ENCODE results near the gene SLC16A12.
A peak's percentile ranks its signal among the peaks of the same experiment; 100 is the strongest.

The SLC16A12 gene

DNA sequence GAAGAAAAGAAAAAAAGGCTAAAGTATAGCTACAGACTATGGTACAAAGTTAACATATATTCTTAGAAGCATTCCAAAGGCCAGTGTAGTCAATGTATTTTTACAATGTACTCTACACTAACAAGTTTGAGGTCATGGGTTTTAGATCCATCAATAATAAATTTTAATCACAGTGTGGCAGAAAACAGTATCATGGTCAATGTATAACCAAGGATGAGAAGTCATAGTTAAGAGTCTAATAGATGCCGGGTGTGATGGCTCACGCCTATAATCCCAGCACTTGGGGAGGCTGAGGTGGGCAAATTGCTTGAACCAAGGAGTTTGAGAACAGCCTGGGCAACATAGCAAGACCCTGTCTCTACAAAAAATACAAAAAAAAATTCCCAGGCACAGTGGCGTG, 53.1 kb downstream of the SLC16A12 start:
- 100% methylated on average over 3 of the region's 3 CpGs for WGBS

DNA sequence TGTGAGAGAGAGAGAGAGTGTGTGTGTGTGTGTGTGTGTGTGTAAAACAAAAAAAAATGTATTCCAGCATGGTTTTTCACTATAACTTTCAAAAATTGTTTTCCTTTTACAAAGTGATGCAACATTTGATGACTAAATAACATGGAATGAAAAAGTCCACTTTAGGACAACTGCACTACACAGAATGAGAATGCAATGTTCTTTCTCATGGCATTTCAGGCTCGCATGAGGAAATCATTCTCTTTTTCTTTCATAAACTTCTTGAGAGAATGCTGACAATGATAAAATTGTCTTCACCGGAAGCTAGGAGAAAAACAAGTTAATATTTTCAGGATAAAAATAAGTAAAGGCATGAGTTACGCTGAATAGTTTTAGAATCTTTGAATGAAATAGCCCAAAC, 53.7 kb downstream of the SLC16A12 start:
- Histone ChIP-seq H2BK5ac (ENCODE audit: low read depth, low read length, poor library complexity, severe bottlenecking) (no peak overlapping the region), H3K4me1 (ENCODE audit: control insufficient read depth, insufficient read depth, low read depth, low read length) (peaks cover 7% of the 10 kb centered on the region), H4K8ac (ENCODE audit: low read length) (no peak overlapping the region), H2AFZ (ENCODE audit: low read depth, low read length) (no peak overlapping the region), H2BK12ac (ENCODE audit: low read length in 2 of 2) (no peak overlapping the region), H3K9me3 (ENCODE audit: control insufficient read depth, low read length) (no peaks in the 10 kb centered on the region), H2AK5ac (ENCODE audit: low read length, severe bottlenecking) (no peak overlapping the region), H4K91ac (ENCODE audit: low read length) (no peak overlapping the region), H2BK15ac (ENCODE audit: low read depth, poor library complexity, severe bottlenecking) (no peak overlapping the region), H3K18ac (ENCODE audit: low read depth in 1 of 2, low read length in 2 of 2) (no peak overlapping the region), H3K27ac (ENCODE audit: low read length, poor library complexity, severe bottlenecking) (no peak overlapping the region), H3K27me3 (ENCODE audit: control insufficient read depth in 1 of 2, insufficient read depth in 1 of 2, low read length in 2 of 2) (no peaks in the 10 kb centered on the region), H3K79me1 (replicated peaks; ENCODE audit: low read length, poor library complexity, severe bottlenecking) (no peaks in the 10 kb centered on the region), H3K4ac (ENCODE audit: low read depth in 1 of 2, low read length in 2 of 2) (no peak overlapping the region), H2BK120ac (ENCODE audit: low read depth, low read length) (no peak overlapping the region), H3K14ac (ENCODE audit: low read length in 2 of 2) (no peak overlapping the region), H3K23ac (ENCODE audit: low read length in 2 of 2) (no peak overlapping the region), H3K4me2 (ENCODE audit: low read length, poor library complexity, severe bottlenecking) (no peak overlapping the region), H3K9ac (ENCODE audit: low read length) (peak overlapping the region; percentile 52), H3K4me3 (ENCODE audit: insufficient read depth in 1 of 2, low read depth in 1 of 2, low read length in 2 of 2) (no peak overlapping the region), H3K36me3 (ENCODE audit: control insufficient read depth in 1 of 2, insufficient read depth in 2 of 2, low read depth in 1 of 2, low read length in 2 of 2) (no peaks in the 10 kb centered on the region)
- peak; percentile 87 for DNase-seq
- WGBS: 0% methylated on average over 1 of the region's 3 CpGs

More for the DNA sequence above, 53.1 kb downstream of the SLC16A12 start:
- no peaks in the 10 kb centered on the region for H3K79me1 ChIP-seq (replicated peaks; ENCODE audit: low read length, poor library complexity, severe bottlenecking)
- no peak overlapping the region for H4K8ac ChIP-seq (ENCODE audit: low read length)
- H3K9me3 ChIP-seq (ENCODE audit: control insufficient read depth, low read length): no peaks in the 10 kb centered on the region
- H3K4me3 ChIP-seq (ENCODE audit: insufficient read depth in 1 of 2, low read depth in 1 of 2, low read length in 2 of 2): no peak overlapping the region
- no peak overlapping the region for H3K4me2 ChIP-seq (ENCODE audit: low read length, poor library complexity, severe bottlenecking)
- peak overlapping the region in 1 of 2 experiments; percentile 63 for H3K4ac ChIP-seq (ENCODE audit: low read depth in 1 of 2, low read length in 2 of 2)
- H2BK15ac ChIP-seq (ENCODE audit: low read depth, poor library complexity, severe bottlenecking): peak overlapping the region; percentile 98
- no peak overlapping the region for H3K23ac ChIP-seq (ENCODE audit: low read length in 2 of 2)
- no peaks in the 10 kb centered on the region for H3K36me3 ChIP-seq (ENCODE audit: control insufficient read depth in 1 of 2, insufficient read depth in 2 of 2, low read depth in 1 of 2, low read length in 2 of 2)
- DNase-seq: no peak
- no peak overlapping the region for H2AFZ ChIP-seq (ENCODE audit: low read depth, low read length)
- H2AK5ac ChIP-seq (ENCODE audit: low read length, severe bottlenecking): peak overlapping the region; percentile 82
- no peak overlapping the region for H2BK120ac ChIP-seq (ENCODE audit: low read depth, low read length)
- no peak overlapping the region for H2BK5ac ChIP-seq (ENCODE audit: low read depth, low read length, poor library complexity, severe bottlenecking)
- no peaks in the 10 kb centered on the region for H3K27me3 ChIP-seq (ENCODE audit: control insufficient read depth in 1 of 2, insufficient read depth in 1 of 2, low read length in 2 of 2)
- peak overlapping the region; percentile 66 for H3K27ac ChIP-seq (ENCODE audit: low read length, poor library complexity, severe bottlenecking)
- H3K9ac ChIP-seq (ENCODE audit: low read length): peak overlapping the region; percentile 52
- peak overlapping the region; percentile 38 to 79 for H3K18ac ChIP-seq (ENCODE audit: low read depth in 1 of 2, low read length in 2 of 2)
- H3K4me1 ChIP-seq (ENCODE audit: control insufficient read depth, insufficient read depth, low read depth, low read length): peaks cover 5% of the 10 kb centered on the region
- H4K91ac ChIP-seq (ENCODE audit: low read length): peak overlapping the region; percentile 64
- H3K14ac ChIP-seq (ENCODE audit: low read length in 2 of 2): no peak overlapping the region
- H2BK12ac ChIP-seq (ENCODE audit: low read length in 2 of 2): peak overlapping the region; percentile 31 to 38

- Histone ChIP-seq H2BK120ac (ENCODE audit: low read depth, low read length) (no peak overlapping the region), H3K14ac (ENCODE audit: low read length in 2 of 2) (no peak overlapping the region), H3K27ac (ENCODE audit: low read length, poor library complexity, severe bottlenecking) (no peak overlapping the region), H3K4me1 (ENCODE audit: control insufficient read depth, insufficient read depth, low read depth, low read length) (peaks cover 12% of the 10 kb centered on the region), H2BK12ac (ENCODE audit: low read length in 2 of 2) (no peak overlapping the region), H3K4ac (ENCODE audit: low read depth in 1 of 2, low read length in 2 of 2) (no peak overlapping the region), H3K36me3 (ENCODE audit: control insufficient read depth in 1 of 2, insufficient read depth in 2 of 2, low read depth in 1 of 2, low read length in 2 of 2) (no peaks in the 10 kb centered on the region), H3K4me3 (ENCODE audit: insufficient read depth in 1 of 2, low read depth in 1 of 2, low read length in 2 of 2) (peak overlapping the region in 1 of 2 experiments; percentile 15), H3K23ac (ENCODE audit: low read length in 2 of 2) (no peak overlapping the region), H3K9me3 (ENCODE audit: control insufficient read depth, low read length) (no peaks in the 10 kb centered on the region), H2BK15ac (ENCODE audit: low read depth, poor library complexity, severe bottlenecking) (no peak overlapping the region), H3K9ac (ENCODE audit: low read length) (peak overlapping the region; percentile 5), H3K79me1 (replicated peaks; ENCODE audit: low read length, poor library complexity, severe bottlenecking) (no peaks in the 10 kb centered on the region), H3K4me2 (ENCODE audit: low read length, poor library complexity, severe bottlenecking) (no peak overlapping the region), H2BK5ac (ENCODE audit: low read depth, low read length, poor library complexity, severe bottlenecking) (no peak overlapping the region), H2AK5ac (ENCODE audit: low read length, severe bottlenecking) (no peak overlapping the region), H4K91ac (ENCODE audit: low read length) (no peak overlapping the region), H2AFZ (ENCODE audit: low read depth, low read length) (no peak overlapping the region), H3K27me3 (ENCODE audit: control insufficient read depth in 1 of 2, insufficient read depth in 1 of 2, low read length in 2 of 2) (no peaks in the 10 kb centered on the region), H3K18ac (ENCODE audit: low read depth in 1 of 2, low read length in 2 of 2) (no peak overlapping the region), H4K8ac (ENCODE audit: low read length) (no peak overlapping the region)
- WGBS: no CpG with 5 or more reads among the region's 1 CpG
- DNase-seq: no peak
Observed at GRCh38 chr10:89479771-89480446, 55.5 kb downstream of the SLC16A12 start.

- Histone ChIP-seq H3K27ac (ENCODE audit: low read length, poor library complexity, severe bottlenecking) (no peak overlapping the region), H2AK5ac (ENCODE audit: low read length, severe bottlenecking) (peak overlapping the region; percentile 5), H3K14ac (ENCODE audit: low read length in 2 of 2) (no peak overlapping the region), H3K36me3 (ENCODE audit: control insufficient read depth in 1 of 2, insufficient read depth in 2 of 2, low read depth in 1 of 2, low read length in 2 of 2) (no peaks in the 10 kb centered on the region), H2BK120ac (ENCODE audit: low read depth, low read length) (no peak overlapping the region), H3K4me3 (ENCODE audit: insufficient read depth in 1 of 2, low read depth in 1 of 2, low read length in 2 of 2) (peak overlapping the region in 1 of 2 experiments; percentile 21), H3K27me3 (ENCODE audit: control insufficient read depth in 1 of 2, insufficient read depth in 1 of 2, low read length in 2 of 2) (no peaks in the 10 kb centered on the region), H3K23ac (ENCODE audit: low read length in 2 of 2) (no peak overlapping the region), H2BK5ac (ENCODE audit: low read depth, low read length, poor library complexity, severe bottlenecking) (no peak overlapping the region), H3K79me1 (replicated peaks; ENCODE audit: low read length, poor library complexity, severe bottlenecking) (no peaks in the 10 kb centered on the region), H3K4ac (ENCODE audit: low read depth in 1 of 2, low read length in 2 of 2) (peak overlapping the region in 1 of 2 experiments; percentile 62), H4K8ac (ENCODE audit: low read length) (no peak overlapping the region), H2BK12ac (ENCODE audit: low read length in 2 of 2) (peak overlapping the region; percentile 9 to 91), H3K4me2 (ENCODE audit: low read length, poor library complexity, severe bottlenecking) (no peak overlapping the region), H3K18ac (ENCODE audit: low read depth in 1 of 2, low read length in 2 of 2) (peak overlapping the region in 1 of 2 experiments; percentile 75), H2AFZ (ENCODE audit: low read depth, low read length) (no peak overlapping the region), H3K9ac (ENCODE audit: low read length) (peak overlapping the region; percentile 5), H2BK15ac (ENCODE audit: low read depth, poor library complexity, severe bottlenecking) (no peak overlapping the region), H3K4me1 (ENCODE audit: control insufficient read depth, insufficient read depth, low read depth, low read length) (peaks cover 12% of the 10 kb centered on the region), H3K9me3 (ENCODE audit: control insufficient read depth, low read length) (no peaks in the 10 kb centered on the region), H4K91ac (ENCODE audit: low read length) (no peak overlapping the region)
- 66% methylated on average over 2 of the region's 5 CpGs for WGBS
- peak; percentile 25 for DNase-seq
Observed at GRCh38 chr10:89478739-89479654, 56.4 kb downstream of the SLC16A12 start.

Data from mesenchymal stem cell (in vitro differentiated cells and primary cell).